ENCODE results near the gene CMTM2.

GRCh38 chr16:66598111-66598510 is 18.8 kb downstream of the CMTM2 start:
- no peak for TF ChIP-seq CTCF (IDR thresholded peaks at IDR 0.05)
- TF ChIP-seq TCF7L2 (IDR thresholded peaks at IDR 0.05; ENCODE audit: low read depth, low read length), result no peak
- TF ChIP-seq POLR2AphosphoS5 (IDR thresholded peaks at IDR 0.05; ENCODE audit: low read depth, low read length), result no peak

Measured in Panc1 (cell line).